ENCODE results near the gene SMARCA5. TPM values are rescaled to one million over a fixed set of nuclear protein-coding genes. Genes with fewer than 3 reads are reported as not detected.
A peak's percentile ranks its signal among the peaks of the same experiment; 100 is the strongest.

The SMARCA5 gene
- 10 to 100 TPM; 64.1 to 66.3 TPM for total RNA-seq
- 380 to 381 reads per million in 2 donors for total RNA-seq

GRCh38 chr4:143513314-143514168, at the start of gene SMARCA5:
TSS of gene SMARCA5 (plus strand) at chr4:143513702. CDS start at chr4:143513925, 223 bp downstream.
- Mint-ChIP-seq H3K27ac (peak within 1 kb of the TSS; percentile 98), H3K4me3 (peak within 1 kb of the TSS; percentile 97), H3K4me1 (peaks cover 24% of the 10 kb centered on the region), H3K36me3 (ENCODE audit: low read depth) (no peaks in the 10 kb centered on the region), H3K27me3 (peaks cover 6% of the 10 kb centered on the region)
- ATAC-seq = peak; percentile 87
- peak; percentile 89 to 94 (median 90) for DNase-seq
- no peaks in the 10 kb centered on the region for H3K9me3 ChIP-seq (ENCODE audit: control insufficient read depth, low read length, poor library complexity, severe bottlenecking)

GRCh38 chr4:143473334-143474126, 40.0 kb upstream of the SMARCA5 start:
- no peak overlapping the region for H3K27ac Mint-ChIP-seq
- H3K27me3 Mint-ChIP-seq = peaks cover 20% of the 10 kb centered on the region
- no peaks in the 10 kb centered on the region for H3K9me3 ChIP-seq (ENCODE audit: control insufficient read depth, low read length, poor library complexity, severe bottlenecking)
- no peaks in the 10 kb centered on the region for H3K36me3 Mint-ChIP-seq (ENCODE audit: low read depth)
- ATAC-seq (no peak), DNase-seq (no peak)
- H3K4me1 Mint-ChIP-seq = no peaks in the 10 kb centered on the region
- no peak overlapping the region for H3K4me3 Mint-ChIP-seq

DNA sequence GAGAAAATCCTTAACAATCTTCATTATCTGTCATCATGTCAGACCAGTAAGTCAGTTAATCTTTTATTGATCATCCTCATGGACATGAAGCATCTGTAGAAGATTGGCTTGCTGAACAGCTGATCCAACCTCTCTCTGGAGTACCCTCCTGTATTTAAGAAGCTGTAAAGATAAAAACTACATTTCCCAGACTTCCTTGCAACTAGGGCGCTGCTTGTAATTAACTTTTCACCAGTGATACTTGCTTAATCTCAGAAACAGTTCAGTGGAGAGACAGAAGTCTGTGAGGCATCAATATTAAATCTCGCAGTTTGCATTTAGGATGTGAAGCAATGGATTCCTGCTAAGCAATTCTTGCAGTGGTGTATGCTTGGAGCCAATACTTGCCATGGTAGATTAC, 36.0 kb upstream of the SMARCA5 start:
- Mint-ChIP-seq H3K27me3 (peaks cover 37% of the 10 kb centered on the region), H3K36me3 (ENCODE audit: low read depth) (no peaks in the 10 kb centered on the region), H3K4me1 (no peaks in the 10 kb centered on the region), H3K4me3 (no peak overlapping the region), H3K27ac (no peak overlapping the region)
- ATAC-seq (no peak), DNase-seq (no peak)
- no peaks in the 10 kb centered on the region for H3K9me3 ChIP-seq (ENCODE audit: control insufficient read depth, low read length, poor library complexity, severe bottlenecking)

DNA sequence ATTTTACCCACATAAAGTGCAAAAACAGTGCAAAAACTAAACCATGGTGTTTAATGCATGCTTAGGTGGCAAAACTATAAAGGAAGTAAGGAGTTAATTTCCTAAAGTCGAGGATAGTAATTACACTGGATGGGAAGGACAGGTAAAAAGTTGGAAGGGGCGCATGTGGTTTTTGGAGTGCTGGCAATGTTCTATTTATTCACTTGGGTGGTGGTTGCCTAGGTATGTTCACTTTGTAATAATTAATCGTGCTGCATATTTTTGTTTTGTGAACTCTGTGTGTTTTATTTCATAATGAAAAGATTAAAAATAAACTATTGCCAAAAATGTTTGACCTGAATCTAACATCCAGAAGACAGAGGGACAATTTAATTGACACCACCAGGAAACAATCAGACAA, 32.1 kb upstream of the SMARCA5 start:
- H3K9me3 ChIP-seq (ENCODE audit: control insufficient read depth, low read length, poor library complexity, severe bottlenecking) = no peaks in the 10 kb centered on the region
- Mint-ChIP-seq H3K27me3 (peaks cover 48% of the 10 kb centered on the region), H3K27ac (peak overlapping the region; percentile 6), H3K4me1 (no peaks in the 10 kb centered on the region), H3K4me3 (no peak overlapping the region), H3K36me3 (ENCODE audit: low read depth) (peaks cover 10% of the 10 kb centered on the region)
- no peak for ATAC-seq
- DNase-seq = no peak

- Mint-ChIP-seq H3K27me3 (peaks cover 36% of the 10 kb centered on the region), H3K27ac (no peak overlapping the region), H3K36me3 (ENCODE audit: low read depth) (peaks cover 10% of the 10 kb centered on the region), H3K4me1 (no peaks in the 10 kb centered on the region), H3K4me3 (no peak overlapping the region)
- DNase-seq (no peak), ATAC-seq (no peak)
- H3K9me3 ChIP-seq (ENCODE audit: control insufficient read depth, low read length, poor library complexity, severe bottlenecking) = no peaks in the 10 kb centered on the region
These were observed 30.7 kb upstream of the SMARCA5 start for GRCh38 chr4:143482840-143483239.

- DNase-seq (no peak), ATAC-seq (no peak)
- no peaks in the 10 kb centered on the region for H3K4me1 Mint-ChIP-seq
- H3K4me3 Mint-ChIP-seq = no peak overlapping the region
- H3K27ac Mint-ChIP-seq = no peak overlapping the region
- H3K27me3 Mint-ChIP-seq = peaks cover 29% of the 10 kb centered on the region
- no peaks in the 10 kb centered on the region for H3K9me3 ChIP-seq (ENCODE audit: control insufficient read depth, low read length, poor library complexity, severe bottlenecking)
- peaks cover 10% of the 10 kb centered on the region for H3K36me3 Mint-ChIP-seq (ENCODE audit: low read depth)
These were observed 27.2 kb upstream of the SMARCA5 start for GRCh38 chr4:143486314-143486713.

GRCh38 chr4:143488687-143489086, 24.8 kb upstream of the SMARCA5 start:
- Mint-ChIP-seq H3K4me3 (no peak overlapping the region), H3K36me3 (ENCODE audit: low read depth) (peaks cover 10% of the 10 kb centered on the region), H3K4me1 (no peaks in the 10 kb centered on the region), H3K27ac (no peak overlapping the region), H3K27me3 (peaks cover 24% of the 10 kb centered on the region)
- DNase-seq (no peak), ATAC-seq (no peak)
- no peaks in the 10 kb centered on the region for H3K9me3 ChIP-seq (ENCODE audit: control insufficient read depth, low read length, poor library complexity, severe bottlenecking)

- H3K27me3 Mint-ChIP-seq = peaks cover 22% of the 10 kb centered on the region
- ATAC-seq (no peak), DNase-seq (no peak)
- H3K4me3 Mint-ChIP-seq = no peak overlapping the region
- H3K36me3 Mint-ChIP-seq (ENCODE audit: low read depth) = peaks cover 10% of the 10 kb centered on the region
- H3K27ac Mint-ChIP-seq = no peak overlapping the region
- no peaks in the 10 kb centered on the region for H3K9me3 ChIP-seq (ENCODE audit: control insufficient read depth, low read length, poor library complexity, severe bottlenecking)
- H3K4me1 Mint-ChIP-seq = no peaks in the 10 kb centered on the region
These were observed 24.4 kb upstream of the SMARCA5 start for GRCh38 chr4:143489106-143489505.

DNA sequence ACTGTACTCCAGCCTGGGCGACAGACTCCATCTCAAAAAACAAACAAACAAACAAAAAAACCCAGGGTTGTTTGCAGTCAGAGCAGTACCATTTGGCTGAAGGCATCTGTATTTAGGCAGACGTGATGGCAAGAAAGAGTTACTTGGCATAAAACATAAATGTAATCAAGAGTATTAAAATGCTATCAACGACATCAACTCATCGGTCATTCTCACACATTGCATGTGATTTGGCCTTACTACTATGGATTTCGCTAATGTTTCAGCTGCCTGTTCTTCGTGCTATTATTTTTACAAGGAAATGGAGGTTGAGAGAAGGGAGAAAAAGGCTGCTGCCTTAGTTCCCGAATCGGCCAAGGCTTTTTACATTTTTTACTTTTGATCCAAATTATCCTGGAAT, 15.5 kb upstream of the SMARCA5 start:
- no peak for ATAC-seq
- H3K4me3 Mint-ChIP-seq = no peak overlapping the region

GRCh38 chr4:143502231-143502630, 11.3 kb upstream of the SMARCA5 start:
- no peak for DNase-seq
- no peaks in the 10 kb centered on the region for H3K36me3 Mint-ChIP-seq (ENCODE audit: low read depth)
- H3K27me3 Mint-ChIP-seq = peaks cover 4% of the 10 kb centered on the region
- H3K4me1 Mint-ChIP-seq = no peaks in the 10 kb centered on the region
- ATAC-seq = no peak
- H3K4me3 Mint-ChIP-seq = no peak overlapping the region
- no peak overlapping the region for H3K27ac Mint-ChIP-seq
- no peaks in the 10 kb centered on the region for H3K9me3 ChIP-seq (ENCODE audit: control insufficient read depth, low read length, poor library complexity, severe bottlenecking)

More for the DNA sequence above, 15.5 kb upstream of the SMARCA5 start:
- no peak overlapping the region for H3K27ac Mint-ChIP-seq
- H3K27me3 Mint-ChIP-seq = peaks cover 4% of the 10 kb centered on the region
- H3K9me3 ChIP-seq (ENCODE audit: control insufficient read depth, low read length, poor library complexity, severe bottlenecking) = no peaks in the 10 kb centered on the region
- no peaks in the 10 kb centered on the region for H3K36me3 Mint-ChIP-seq (ENCODE audit: low read depth)
- H3K4me1 Mint-ChIP-seq = no peaks in the 10 kb centered on the region
- DNase-seq = no peak

DNA sequence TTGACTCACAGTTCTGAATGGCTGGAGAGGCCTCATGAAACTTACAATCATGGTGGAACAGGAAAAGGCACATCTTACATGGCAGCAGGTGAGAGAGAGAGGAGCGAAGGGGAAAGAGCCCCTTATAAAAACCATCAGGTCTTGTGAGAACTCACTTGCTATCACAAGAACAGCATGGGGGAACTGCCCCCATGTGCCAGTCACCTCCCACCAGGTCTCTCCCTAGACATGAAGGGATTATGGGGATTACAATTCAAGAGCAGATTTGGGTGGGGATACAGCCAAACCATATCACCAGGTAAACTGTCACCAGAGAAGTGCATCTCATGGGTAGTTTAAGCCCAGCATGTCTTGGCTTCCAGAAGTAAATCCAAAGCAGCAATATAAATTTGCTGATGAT, 7.5 kb upstream of the SMARCA5 start:
- Mint-ChIP-seq H3K4me3 (no peak overlapping the region), H3K36me3 (ENCODE audit: low read depth) (no peaks in the 10 kb centered on the region), H3K27ac (no peak overlapping the region), H3K4me1 (peaks cover 2% of the 10 kb centered on the region), H3K27me3 (peaks cover 6% of the 10 kb centered on the region)
- ATAC-seq = no peak
- H3K9me3 ChIP-seq (ENCODE audit: control insufficient read depth, low read length, poor library complexity, severe bottlenecking) = no peaks in the 10 kb centered on the region
- DNase-seq = no peak

GRCh38 chr4:143511906-143512305, 1.6 kb upstream of the SMARCA5 start:
- Mint-ChIP-seq H3K27ac (peak overlapping the region; percentile 98), H3K4me3 (no peak overlapping the region), H3K27me3 (peaks cover 6% of the 10 kb centered on the region), H3K4me1 (peaks cover 25% of the 10 kb centered on the region), H3K36me3 (ENCODE audit: low read depth) (no peaks in the 10 kb centered on the region)
- DNase-seq (no peak), ATAC-seq (no peak)
- H3K9me3 ChIP-seq (ENCODE audit: control insufficient read depth, low read length, poor library complexity, severe bottlenecking) = no peaks in the 10 kb centered on the region

GRCh38 chr4:143512978-143513313, 556 bp upstream of the SMARCA5 start:
- Mint-ChIP-seq H3K36me3 (ENCODE audit: low read depth) (no peaks in the 10 kb centered on the region), H3K4me1 (peaks cover 26% of the 10 kb centered on the region), H3K27me3 (peaks cover 6% of the 10 kb centered on the region), H3K27ac (peak overlapping the region; percentile 98), H3K4me3 (peak overlapping the region; percentile 97)
- DNase-seq = no peak
- no peaks in the 10 kb centered on the region for H3K9me3 ChIP-seq (ENCODE audit: control insufficient read depth, low read length, poor library complexity, severe bottlenecking)
- peak; percentile 62 for ATAC-seq

Measured in T-helper 17 cell (primary cell).